HTR-8/SVneo (cell line): ENCODE data around the gene DBNDD1.
"Not testable (repeated sequence)": the region's sequence is repeated elsewhere in the genome, so short reads cannot be mapped to it uniquely, and the experiment has no call there.

ENCODE experiments used
- DNase-seq: peaks from one replicate; pipeline ENCODE4 v3.0.0; 2011; ENCODE audit warnings: low spot score, mixed read lengths; ENCODE audit not compliant: insufficient read length
- FAIRE-seq: peaks from 2 replicates; lab custom pipeline; 2011; peaks lifted over from hg19 to GRCh38; lab: Jason Lieb, UNC

DBNDD1 gene

GRCh38 chr16:89969741-89970410 lies 49.4 kb downstream of the DBNDD1 start:
- FAIRE-seq (no peak), DNase-seq (no peak)

- not testable (repeated sequence) for DNase-seq, FAIRE-seq
Measured at GRCh38 chr16:89968074-89968473, 51.2 kb downstream of the DBNDD1 start.

DNA sequence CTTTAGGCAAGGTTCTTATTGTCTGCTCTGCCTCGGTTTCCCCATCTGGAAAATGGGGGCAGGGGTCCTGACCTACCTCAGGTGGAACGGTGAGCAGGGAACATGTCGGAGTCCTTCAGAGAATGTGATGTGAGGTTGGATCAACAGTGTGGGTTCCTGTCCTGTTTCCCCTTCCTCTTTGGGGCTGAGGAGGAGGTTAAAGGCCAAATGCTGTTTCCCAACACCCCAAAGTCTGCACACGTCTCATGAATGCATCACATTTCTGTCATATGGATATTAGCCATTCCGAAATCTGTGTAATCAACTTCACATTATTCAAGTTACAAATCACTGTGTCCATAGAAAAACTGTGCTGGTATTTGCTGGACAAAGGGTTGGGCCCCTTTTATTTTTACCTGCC lies 51.8 kb downstream of the DBNDD1 start:
- DNase-seq, FAIRE-seq: not testable (repeated sequence)

DNA sequence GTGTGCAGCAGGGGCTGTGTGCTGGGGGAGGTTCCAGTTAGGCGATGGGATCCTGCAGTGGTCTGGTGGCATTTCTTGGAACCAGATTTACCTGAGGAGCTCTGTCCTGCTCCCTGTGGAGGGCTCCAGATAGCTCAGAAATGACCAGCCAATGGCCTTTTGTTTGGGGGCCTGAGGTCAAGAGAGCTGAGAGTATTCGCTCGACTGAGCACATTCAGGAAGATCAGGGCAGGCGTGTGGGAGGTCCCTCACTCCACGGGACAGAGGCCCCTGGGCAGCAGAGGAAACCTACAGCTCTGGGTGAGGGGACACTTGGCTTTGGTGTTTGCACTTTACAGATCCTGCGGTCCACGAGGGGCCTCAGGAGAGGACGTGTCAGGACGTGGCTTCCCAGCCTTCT lies 52.5 kb downstream of the DBNDD1 start:
- FAIRE-seq (no peak), DNase-seq (no peak)

DNA sequence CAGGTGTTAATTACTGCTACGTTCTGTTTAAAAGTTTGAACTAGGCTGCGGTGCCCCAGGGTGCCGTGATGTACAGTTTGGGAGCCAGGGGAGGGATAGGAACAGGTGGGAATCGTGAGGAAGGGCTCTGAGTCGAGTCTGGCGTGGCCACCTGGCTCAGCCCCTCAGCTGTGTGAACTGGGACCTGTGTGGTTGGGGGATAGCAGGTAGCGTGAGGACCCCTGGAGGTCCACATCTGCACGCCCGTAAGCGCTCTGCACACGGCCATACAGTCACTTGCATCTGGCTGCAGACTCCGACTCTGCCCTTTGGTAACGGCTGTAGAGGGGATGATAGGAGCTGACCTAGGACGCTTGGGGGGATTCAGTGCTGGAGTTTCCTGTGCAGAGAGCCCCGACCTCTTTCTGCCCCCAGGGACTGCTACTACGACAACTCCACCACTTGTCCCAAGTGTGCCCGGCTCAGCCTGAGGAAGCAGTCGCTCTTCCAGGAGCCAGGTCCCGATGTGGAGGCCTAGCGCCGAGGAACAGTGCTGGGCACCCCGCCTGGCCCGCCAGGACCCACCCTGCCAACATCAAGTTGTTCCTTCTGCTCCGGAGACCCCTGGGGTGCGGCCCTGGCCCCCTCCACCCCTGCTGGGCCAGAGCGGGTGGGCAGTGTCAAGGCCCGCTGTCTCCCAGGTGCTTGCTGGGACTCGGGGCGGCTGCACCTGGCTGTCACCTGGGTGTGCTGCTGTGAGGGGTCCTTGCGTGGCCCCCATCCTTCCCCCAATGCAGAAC lies 53.6 kb downstream of the DBNDD1 start:
- DNase-seq (no peak), FAIRE-seq (no peak)

- FAIRE-seq: no peak
- no peak for DNase-seq
Measured at GRCh38 chr16:89964201-89964600, 55.1 kb downstream of the DBNDD1 start.

GRCh38 chr16:89962754-89963498 lies 56.3 kb downstream of the DBNDD1 start:
- FAIRE-seq: no peak
- no peak for DNase-seq

- DNase-seq (no peak), FAIRE-seq (no peak)
Measured at GRCh38 chr16:89961920-89962319, 57.3 kb downstream of the DBNDD1 start.

DNA sequence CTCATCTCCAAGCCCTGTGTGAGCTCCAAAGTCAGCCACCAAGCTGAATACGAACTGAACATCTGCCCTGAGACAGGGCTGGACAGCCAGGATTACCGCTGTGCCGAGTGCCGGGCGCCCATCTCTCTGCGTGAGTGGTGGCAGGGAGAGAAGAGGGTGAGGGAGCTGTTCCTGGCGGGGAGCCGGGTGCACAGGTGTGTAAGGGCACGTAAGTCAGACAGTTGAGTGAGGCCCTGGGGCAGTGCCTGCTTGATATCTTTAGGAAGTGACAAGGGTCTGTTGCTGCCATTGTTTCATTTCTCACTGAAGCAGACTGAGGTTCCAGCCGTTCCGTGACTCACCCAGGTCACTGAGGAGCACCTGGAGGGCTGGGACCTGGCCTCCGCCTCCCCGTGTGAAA lies 58.3 kb downstream of the DBNDD1 start:
- no peak for DNase-seq
- FAIRE-seq: no peak

- FAIRE-seq (no peak), DNase-seq (no peak)
Measured at GRCh38 chr16:89958596-89958995, 60.7 kb downstream of the DBNDD1 start.

DNA sequence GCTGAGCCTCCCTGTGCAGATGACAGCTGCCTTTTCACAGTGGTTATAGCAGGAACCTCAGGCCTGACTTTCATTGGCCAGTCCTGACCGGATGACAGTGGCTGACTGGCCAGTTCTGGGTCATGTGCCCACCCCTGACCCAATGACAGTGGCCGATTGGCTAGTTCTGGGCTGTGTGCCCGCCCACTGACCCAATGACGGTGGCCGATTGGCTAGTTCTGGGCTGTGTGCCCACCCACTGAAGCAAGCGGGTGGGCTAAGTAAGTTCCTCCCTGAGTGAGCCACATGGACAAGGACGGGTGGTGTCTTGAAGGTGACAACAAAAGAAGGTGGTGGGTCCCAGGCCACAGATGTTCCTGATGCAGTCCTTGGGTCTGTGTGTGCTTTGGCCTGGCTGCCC lies 61.2 kb downstream of the DBNDD1 start:
- FAIRE-seq (peak; percentile 73), DNase-seq (peak; percentile 33)

GRCh38 chr16:89957216-89957785 lies 62.0 kb downstream of the DBNDD1 start:
- FAIRE-seq (no peak), DNase-seq (no peak)

DNA sequence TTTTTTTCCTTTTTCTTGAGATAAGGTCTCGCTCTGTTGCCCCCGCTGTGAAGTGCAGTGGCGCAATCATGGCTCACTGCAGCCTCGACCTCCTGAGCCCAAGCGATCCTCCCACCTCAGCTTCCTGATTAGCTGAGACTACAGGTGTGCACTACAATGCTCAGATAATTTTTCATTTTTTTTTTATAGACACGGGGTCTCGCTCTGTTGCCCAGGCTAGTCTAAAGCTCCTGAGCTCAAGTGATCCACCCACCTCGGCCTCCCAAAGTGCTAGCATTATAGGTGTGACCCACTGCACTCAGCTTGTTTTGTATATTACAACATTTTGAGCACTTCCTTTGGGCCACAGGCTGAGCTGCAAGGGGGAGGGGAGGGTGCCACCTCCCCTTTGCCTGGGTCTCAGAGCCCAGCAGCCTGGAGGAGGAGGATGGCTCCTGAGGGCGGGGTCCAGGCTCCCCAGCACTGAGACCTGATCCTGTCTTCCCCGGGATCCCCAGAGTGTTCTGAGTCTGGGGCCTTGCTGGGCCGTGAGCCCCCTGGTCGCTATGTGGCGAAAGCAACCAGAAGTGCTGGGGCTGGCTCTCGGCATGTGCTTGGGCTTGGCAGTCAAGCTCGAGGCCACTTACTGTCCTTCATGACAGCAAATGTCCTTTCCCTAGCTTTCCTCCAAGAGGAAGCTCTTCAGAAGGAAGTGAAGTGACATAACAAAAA lies 62.6 kb downstream of the DBNDD1 start:
- no peak for FAIRE-seq

DNA sequence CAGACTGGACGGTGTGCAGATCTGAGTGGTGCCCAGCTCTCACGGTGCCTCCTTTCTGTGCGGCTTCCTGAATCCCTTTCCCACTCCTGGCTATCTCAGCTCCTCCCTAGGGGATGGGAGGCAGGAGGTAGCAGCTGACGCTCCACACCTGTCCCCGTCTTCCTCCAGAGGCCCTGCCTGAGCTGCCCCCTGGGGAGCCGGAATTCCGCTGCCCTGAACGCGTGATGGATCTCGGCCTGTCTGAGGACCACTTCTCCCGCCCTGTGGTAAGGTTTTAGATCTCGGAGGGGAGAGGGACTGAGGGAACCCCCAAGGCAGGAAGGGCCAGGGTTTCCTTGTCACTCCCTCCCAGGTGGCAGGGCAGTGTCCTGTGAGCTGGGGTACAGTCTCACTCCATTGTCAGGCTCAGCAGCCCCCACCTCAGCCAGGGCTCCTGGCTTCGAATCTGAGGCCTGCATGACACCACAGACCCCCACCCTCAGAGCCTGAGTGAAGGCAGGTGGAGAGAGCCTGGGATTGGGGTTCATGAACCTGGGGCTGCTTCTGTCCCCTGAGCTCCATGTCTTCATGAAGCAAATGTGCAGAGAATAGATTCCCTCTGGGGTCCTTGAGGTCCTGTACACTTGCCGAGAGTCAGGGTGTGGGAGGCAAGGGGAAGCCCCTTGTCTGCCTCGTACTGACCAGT lies 64.1 kb downstream of the DBNDD1 start:
- no peak for FAIRE-seq
- no peak for DNase-seq

More for the DNA sequence above, 62.6 kb downstream of the DBNDD1 start:
- no peak for DNase-seq
